SJCRH30 (cell line): ENCODE results near the gene DENND6A. TPM values are rescaled to one million over a fixed set of nuclear protein-coding genes. Genes with fewer than 3 reads are reported as not detected.
A peak's percentile ranks its signal among the peaks of the same experiment; 100 is the strongest.
"Not testable (repeated sequence)": the region's sequence is repeated elsewhere in the genome, so short reads cannot be mapped to it uniquely, and the experiment has no call there.

Source experiments
- DNase-seq, 2 experiments: peaks; one replicate each; pipeline ENCODE4 v3.0.0-alpha.2; 2015 to 2020
- H3K27ac ChIP-seq: fragments of 250-450 bp; sonication (Bioruptor Pico); 2 replicates; pipeline ENCODE4 v1.5.1; 2020; ENCODE audit warnings: mild to moderate bottlenecking, moderate library complexity
- H3K27me3 ChIP-seq: fragments of 250-450 bp; sonication (Bioruptor Pico); 2 replicates; pipeline ENCODE4 v1.5.1; 2020; ENCODE audit warnings: mild to moderate bottlenecking, moderate library complexity
- H3K36me3 ChIP-seq: fragments of 250-450 bp; sonication (Bioruptor Pico); 2 replicates; pipeline ENCODE4 v1.5.1; 2020; ENCODE audit warnings: mild to moderate bottlenecking, moderate library complexity
- H3K4me1 ChIP-seq: fragments of 250-450 bp; sonication (Bioruptor Pico); 2 replicates; pipeline ENCODE4 v1.5.1; 2020; ENCODE audit warnings: mild to moderate bottlenecking, moderate library complexity
- H3K4me3 ChIP-seq: fragments of 250-450 bp; sonication (Bioruptor Pico); 2 replicates; pipeline ENCODE4 v1.5.1; 2020; ENCODE audit warnings: mild to moderate bottlenecking, moderate library complexity
- H3K9me3 ChIP-seq: fragments of 250-450 bp; sonication (Bioruptor Pico); replicated peaks from 2 replicates; pipeline ENCODE4 v1.5.1; 2020; ENCODE audit warnings: mild to moderate bottlenecking, moderate library complexity
- total RNA-seq: library from RNA; depleted of rRNA; stranded (reverse); fragments of >200 nt; shearing (Covaris generic); gene quantifications from 2 replicates; pipeline ENCODE4 v1.2.3, GENCODE V29; 2014

DENND6A gene
- total RNA-seq, 1 experiment from 2014 or later: 19.8 TPM

DNA sequence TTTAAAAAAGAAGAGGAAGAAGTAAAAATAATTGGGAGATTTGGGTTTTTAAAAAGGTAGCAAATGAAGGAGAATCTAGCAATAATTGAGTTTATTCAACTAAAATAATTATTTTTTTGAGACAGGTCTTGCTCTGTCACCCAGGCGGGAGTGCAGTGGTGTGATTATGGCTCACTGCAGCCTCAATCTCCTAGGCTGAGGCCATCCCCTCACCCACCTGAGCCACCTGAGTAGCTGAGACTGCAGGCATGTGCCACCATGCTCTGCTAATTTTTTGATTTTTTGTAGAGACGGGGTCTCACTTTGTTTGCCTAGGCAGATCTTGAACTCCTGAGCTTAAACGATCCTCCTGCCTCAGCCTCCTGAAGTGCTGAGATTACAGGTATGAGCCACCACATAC, 68.1 kb downstream of the DENND6A start:
- Histone ChIP-seq H3K27ac (no peak overlapping the region), H3K9me3 (no peaks in the 10 kb centered on the region), H3K4me1 (no peaks in the 10 kb centered on the region), H3K36me3 (peaks cover under 1% of the 10 kb centered on the region; the same call in 1 of the 2 replicates), H3K27me3 (no peaks in the 10 kb centered on the region), H3K4me3 (no peak overlapping the region)
- no peak for DNase-seq

DNA sequence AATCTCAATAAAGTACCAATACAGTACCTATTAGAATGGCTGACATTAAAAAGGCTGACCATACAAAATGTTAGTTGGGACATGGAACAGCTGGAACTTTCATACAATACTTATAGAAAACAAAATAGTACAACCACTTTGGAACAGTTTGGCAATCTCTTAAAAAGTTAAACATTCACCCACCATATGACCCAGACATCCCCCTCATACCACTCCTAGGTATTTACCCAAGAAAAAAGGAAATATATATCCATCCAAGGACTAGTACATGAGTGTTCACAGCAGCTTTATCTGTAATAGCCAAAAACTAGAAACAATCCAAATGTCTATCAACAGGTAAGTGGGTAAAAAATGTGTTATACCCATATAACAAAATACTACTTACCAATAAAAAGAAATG, 70.5 kb downstream of the DENND6A start:
- no peaks in the 10 kb centered on the region for H3K36me3 ChIP-seq
- no peak overlapping the region for H3K27ac ChIP-seq
- no peak for DNase-seq
- no peaks in the 10 kb centered on the region for H3K9me3 ChIP-seq
- no peaks in the 10 kb centered on the region for H3K27me3 ChIP-seq
- no peak overlapping the region for H3K4me3 ChIP-seq
- H3K4me1 ChIP-seq: no peaks in the 10 kb centered on the region

DNA sequence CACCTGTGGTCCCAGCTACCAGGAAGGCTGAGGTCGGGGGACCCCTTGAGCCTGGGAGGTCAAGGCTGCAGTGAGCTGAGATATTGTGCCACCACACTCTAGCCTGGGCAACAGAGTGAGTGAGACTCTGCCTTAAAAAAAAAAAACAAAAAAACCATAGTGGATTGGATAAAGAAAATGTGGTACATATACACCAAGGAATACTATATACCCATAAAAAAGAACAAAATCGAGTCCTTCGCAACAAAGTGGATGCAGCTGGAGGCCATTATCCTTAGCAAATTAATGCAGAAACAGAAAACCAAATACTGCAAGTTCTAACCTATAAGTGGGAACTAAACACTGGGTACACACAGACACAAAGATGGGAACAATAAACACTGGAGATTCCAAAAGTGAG, 75.1 kb downstream of the DENND6A start:
- H3K4me3 ChIP-seq: no peak overlapping the region

DNA sequence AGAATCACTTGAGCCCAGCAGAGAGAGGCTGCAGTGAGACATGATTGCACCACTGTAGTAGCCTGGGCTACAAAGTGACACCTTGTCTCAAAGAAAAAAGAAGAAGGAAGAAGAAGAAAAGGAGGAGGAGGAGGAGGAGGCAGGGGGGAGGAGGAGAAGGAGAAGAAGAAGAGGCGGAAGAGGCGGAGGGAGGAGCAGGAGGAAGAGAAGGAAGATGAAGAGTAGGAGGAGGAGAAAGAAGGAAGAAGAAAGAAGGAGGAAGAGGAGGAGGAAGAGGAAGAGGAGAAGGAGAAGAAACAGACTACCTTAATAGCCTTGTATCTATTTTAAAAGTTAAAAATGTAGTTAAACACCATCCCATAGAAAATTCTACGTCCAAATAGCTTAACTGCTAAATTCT, 76.6 kb downstream of the DENND6A start:
- DNase-seq: no peak
- H3K27me3 ChIP-seq: no peaks in the 10 kb centered on the region
- no peaks in the 10 kb centered on the region for H3K36me3 ChIP-seq
- no peak overlapping the region for H3K4me3 ChIP-seq
- no peak overlapping the region for H3K27ac ChIP-seq
- H3K9me3 ChIP-seq: peaks cover 4% of the 10 kb centered on the region; the same call in 1 of the 2 replicates
- H3K4me1 ChIP-seq: no peaks in the 10 kb centered on the region

More for the DNA sequence above, 75.1 kb downstream of the DENND6A start:
- no peaks in the 10 kb centered on the region for H3K36me3 ChIP-seq
- H3K27me3 ChIP-seq: no peaks in the 10 kb centered on the region
- DNase-seq: no peak
- no peak overlapping the region for H3K27ac ChIP-seq
- no peaks in the 10 kb centered on the region for H3K4me1 ChIP-seq
- no peaks in the 10 kb centered on the region for H3K9me3 ChIP-seq

DNA sequence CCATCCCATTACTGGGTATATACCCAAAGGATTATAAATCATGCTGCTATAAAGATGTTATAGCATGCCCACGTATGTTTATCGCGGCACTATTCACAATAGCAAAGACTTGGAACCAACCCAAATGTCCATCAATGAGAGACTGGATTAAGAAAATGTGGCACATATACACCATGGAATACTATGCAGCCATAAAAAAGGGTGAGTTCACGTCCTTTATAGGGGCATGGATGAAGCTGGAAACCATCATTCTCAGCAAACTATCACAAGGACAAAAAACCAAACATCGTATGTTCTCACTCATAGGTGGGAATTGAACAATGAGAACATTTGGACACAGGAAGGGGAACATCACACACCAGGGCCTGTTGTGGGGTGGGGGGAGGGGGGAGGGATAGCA, 81.0 kb downstream of the DENND6A start:
- not testable (repeated sequence) for H3K9me3 ChIP-seq, H3K36me3 ChIP-seq, DNase-seq, H3K27ac ChIP-seq, H3K4me3 ChIP-seq, H3K4me1 ChIP-seq, H3K27me3 ChIP-seq

DNA sequence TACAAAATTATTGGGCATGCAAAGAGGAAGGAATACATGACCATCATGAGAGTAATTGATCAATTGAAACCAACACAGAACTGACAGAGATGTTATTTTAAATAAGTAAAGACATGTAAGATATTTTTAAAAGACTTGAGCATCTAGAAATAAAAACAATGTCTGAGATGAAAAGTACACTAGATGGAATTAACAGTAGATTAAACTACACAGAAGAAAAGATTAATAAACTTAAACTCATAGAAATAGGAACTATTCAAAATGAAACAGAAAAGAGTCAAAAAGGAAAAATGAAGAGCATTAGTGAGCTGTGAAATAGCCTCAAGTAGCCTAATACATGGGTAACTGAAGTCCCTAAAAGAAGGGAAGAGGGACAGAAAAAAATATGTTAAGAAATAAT, 87.2 kb downstream of the DENND6A start:
- DNase-seq: no peak
- Histone ChIP-seq H3K36me3 (no peaks in the 10 kb centered on the region), H3K4me1 (no peaks in the 10 kb centered on the region), H3K27me3 (no peaks in the 10 kb centered on the region), H3K9me3 (0 out of 2 replicates have a peak, but pooled peaks cover 4% of the 10 kb centered on the region), H3K27ac (no peak overlapping the region), H3K4me3 (no peak overlapping the region)

DNA sequence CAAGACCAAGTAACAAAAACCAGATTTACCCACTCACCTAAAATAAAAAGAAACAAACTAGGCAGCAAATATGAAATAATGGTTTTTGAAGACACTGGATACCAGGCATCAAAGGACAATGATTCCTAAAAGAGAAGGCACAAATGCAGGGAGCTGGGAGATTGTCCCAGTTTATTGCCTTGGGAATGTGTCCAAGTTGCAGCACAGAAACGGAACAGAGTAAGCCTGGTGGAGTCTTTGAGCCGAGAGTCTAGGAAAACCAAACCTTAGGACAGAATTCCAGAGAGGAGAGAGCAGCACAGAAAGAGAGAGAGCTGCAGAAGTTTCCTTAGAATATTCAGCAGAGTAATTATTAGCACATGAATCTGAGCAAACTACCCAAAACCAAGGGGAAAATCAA, 87.9 kb downstream of the DENND6A start:
- H3K4me3 ChIP-seq: no peak overlapping the region
- H3K4me1 ChIP-seq: no peaks in the 10 kb centered on the region
- H3K27ac ChIP-seq: no peak overlapping the region
- H3K9me3 ChIP-seq: 0 out of 2 replicates have a peak, but pooled peaks cover 4% of the 10 kb centered on the region
- H3K36me3 ChIP-seq: no peaks in the 10 kb centered on the region
- no peak for DNase-seq
- no peaks in the 10 kb centered on the region for H3K27me3 ChIP-seq

DNA sequence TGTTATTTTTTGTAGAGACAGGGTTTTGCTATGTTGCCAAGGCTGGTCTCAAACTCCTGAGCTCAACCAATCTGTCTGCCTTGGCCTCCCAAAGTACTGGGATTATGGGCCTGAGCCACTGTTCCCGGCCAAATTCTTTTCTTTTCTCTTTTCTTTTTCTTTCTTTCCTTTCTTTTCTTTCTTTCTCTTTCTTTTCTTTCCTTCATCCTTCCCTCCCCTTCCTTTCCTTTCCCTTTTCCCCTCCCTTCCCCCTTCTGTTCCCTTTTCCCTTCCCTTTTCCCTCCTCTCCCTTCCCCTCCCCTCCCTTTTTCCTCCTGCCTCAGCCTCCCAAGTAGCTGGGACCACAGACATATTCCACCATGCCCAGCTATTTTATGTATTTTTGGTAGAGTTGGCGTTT, 92.7 kb downstream of the DENND6A start:
- no peak overlapping the region for H3K27ac ChIP-seq
- no peak for DNase-seq
- H3K4me3 ChIP-seq: no peak overlapping the region
- H3K4me1 ChIP-seq: no peaks in the 10 kb centered on the region
- peaks cover 3% of the 10 kb centered on the region; the same call in 1 of the 2 replicates for H3K36me3 ChIP-seq
- H3K27me3 ChIP-seq: no peaks in the 10 kb centered on the region
- H3K9me3 ChIP-seq: no peaks in the 10 kb centered on the region

DNA sequence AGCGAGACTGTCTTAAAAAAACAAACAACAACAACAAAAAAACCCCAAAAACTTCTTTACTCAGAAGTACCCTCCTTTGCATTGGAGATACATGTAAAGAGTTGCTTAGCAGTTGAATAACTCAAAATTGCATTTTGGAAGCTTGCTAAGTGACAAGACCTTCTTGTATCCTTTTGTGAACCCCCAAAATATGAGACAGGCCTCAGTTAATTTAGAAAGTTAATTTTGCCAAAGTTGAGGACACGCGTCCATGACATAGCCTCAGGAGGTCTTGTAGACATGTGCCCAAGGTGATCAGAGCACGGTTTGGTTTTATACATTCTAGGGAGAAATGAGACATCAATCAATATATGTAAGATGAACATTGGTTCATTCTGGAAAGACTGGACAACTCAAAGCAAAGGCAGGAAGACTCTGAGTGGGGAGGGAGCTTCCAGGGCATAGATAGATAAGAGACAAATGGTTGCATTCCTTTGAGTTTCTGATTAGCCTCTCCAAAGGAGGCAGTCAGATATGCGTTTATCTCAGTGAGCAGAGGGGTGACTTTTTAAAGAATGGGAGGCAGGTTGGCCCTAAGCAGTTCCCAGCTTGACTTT, 94.0 kb downstream of the DENND6A start:
- H3K36me3 ChIP-seq: peaks cover 12% of the 10 kb centered on the region
- peak overlapping the region; percentile 77 for H3K4me3 ChIP-seq
- no peaks in the 10 kb centered on the region for H3K27me3 ChIP-seq
- no peak for DNase-seq
- no peaks in the 10 kb centered on the region for H3K9me3 ChIP-seq
- no peaks in the 10 kb centered on the region for H3K4me1 ChIP-seq
- peak overlapping the region; percentile 68 for H3K27ac ChIP-seq

DNA sequence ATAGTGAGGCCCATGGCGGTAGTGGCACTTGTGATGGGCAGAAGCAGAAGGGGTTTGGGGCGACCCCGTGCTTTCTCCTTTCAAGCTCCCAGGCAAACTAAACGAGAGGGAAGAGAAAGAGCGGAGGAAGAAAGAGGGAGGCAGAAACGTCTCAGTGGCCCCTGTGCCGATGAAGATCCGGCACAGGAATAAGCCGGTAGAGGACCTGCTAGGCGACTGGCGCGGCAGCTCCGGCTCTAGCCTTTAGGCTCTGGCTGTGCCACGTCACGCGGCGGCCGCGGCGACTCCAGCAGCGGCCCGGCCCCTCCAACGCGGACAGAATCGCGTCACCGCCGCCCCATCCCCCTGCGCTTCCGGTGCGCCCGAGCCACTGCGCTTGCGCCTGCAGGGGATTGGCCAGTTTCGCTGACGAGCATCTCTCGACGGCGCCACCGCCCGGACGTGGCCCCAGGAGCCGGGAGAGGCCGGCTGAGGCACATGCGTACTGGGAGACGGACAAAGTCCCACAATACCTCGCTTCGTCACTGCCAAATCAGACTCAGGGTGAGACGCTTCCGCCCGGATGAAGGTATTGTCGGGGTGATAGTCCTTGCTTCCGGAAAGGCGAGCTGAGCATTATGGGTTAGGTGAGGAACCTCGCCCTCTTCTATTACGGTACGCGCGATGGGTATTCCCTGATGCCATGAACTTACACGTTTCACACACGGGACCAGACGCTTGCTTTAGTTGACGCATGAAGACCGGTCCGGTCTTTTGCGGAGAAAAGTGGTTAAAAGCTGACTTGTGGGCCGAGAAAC, 95.6 kb downstream of the DENND6A start, which contains the start of gene ARF4:
Gene ARF4, minus strand, starts transcription at position 218 of the 797 bp plus-strand sequence. Its CDS starts 204 bp downstream, at position 14.
- Histone ChIP-seq H3K9me3 (no peaks in the 10 kb centered on the region), H3K36me3 (peaks cover 12% of the 10 kb centered on the region), H3K4me1 (no peaks in the 10 kb centered on the region), H3K4me3 (peak within 1 kb of the TSS; percentile 77), H3K27me3 (no peaks in the 10 kb centered on the region), H3K27ac (peak within 1 kb of the TSS; percentile 83)
- DNase-seq: peak; percentile 96 to 97

DNA sequence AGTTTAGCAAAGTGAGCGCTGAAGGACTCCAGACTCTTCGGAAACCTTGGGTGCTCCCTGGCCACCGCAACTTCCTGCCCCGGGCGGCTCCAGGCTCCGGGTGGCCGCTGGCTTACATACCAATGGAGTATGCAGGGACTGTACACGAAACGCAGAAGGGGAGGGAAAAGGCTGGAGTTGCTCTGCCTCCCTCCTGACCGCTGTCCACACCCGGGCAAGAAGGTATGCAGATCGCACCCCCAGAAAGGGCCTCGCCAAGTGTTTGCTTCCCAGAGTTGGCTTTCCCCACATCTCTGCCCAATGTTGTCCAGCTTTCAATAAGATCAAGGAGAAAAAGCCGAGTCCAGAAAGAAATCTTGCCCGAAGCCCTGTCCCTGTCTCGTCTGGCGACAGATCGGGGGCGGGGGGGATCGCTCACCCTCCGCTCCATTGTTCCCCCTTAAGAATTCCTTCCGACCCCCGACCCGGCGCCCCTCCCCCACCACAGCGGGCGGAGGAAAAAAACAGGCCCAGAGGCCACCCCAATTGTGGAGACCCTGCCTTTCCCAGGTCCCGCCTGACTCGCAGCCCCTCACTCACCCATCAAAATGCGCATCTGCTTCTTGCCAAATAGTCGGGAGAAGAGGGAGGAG, 96.3 kb downstream of the DENND6A start:
- Histone ChIP-seq H3K4me3 (peak overlapping the region; percentile 77), H3K36me3 (peaks cover 12% of the 10 kb centered on the region), H3K4me1 (no peaks in the 10 kb centered on the region), H3K27me3 (no peaks in the 10 kb centered on the region), H3K9me3 (no peaks in the 10 kb centered on the region), H3K27ac (peak overlapping the region; percentile 83)
- peak; percentile 74 to 78 for DNase-seq

DNA sequence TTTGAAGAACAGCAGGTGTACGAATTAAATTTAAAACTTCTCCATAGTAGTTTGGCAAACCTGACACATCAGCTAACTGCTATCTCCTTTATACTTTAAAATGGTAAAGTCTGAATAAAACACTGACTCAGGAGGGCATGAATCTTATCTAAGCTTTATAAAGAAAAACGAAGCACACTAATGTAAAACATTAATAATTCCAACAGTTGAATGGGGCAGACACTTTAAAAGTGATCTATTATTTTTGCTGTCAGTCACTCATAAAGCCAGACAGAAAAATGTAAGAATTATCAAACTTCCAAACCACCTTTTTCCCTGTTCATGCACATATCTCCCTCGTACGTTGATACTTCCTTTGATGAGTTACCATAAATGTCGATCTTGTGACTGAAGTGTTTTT, 98.3 kb downstream of the DENND6A start:
- H3K27ac ChIP-seq: no peak overlapping the region
- no peak for DNase-seq
- H3K4me1 ChIP-seq: no peaks in the 10 kb centered on the region
- H3K36me3 ChIP-seq: peaks cover 12% of the 10 kb centered on the region
- no peaks in the 10 kb centered on the region for H3K9me3 ChIP-seq
- peak overlapping the region; percentile 77 for H3K4me3 ChIP-seq
- H3K27me3 ChIP-seq: no peaks in the 10 kb centered on the region

DNA sequence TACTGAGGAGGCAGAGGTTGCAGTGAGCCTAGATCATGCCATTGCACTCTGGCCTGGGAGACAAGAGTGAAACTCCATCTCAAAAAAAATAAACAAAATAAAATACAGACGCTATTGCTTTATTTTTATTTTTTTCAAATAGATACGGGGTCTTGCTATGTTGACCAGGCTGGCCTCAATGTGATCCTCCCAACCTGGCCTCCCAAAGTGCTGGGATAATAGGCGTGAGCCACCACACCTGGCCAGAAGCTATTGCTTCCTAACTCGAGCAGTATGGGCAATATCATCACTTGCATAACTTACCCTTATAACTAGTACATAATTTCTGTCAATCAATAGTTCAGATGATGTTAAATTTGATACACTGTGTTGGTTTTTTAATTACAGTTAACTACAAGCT, 98.7 kb downstream of the DENND6A start:
- Histone ChIP-seq H3K4me1 (no peaks in the 10 kb centered on the region), H3K27ac (no peak overlapping the region), H3K4me3 (no peak overlapping the region), H3K9me3 (no peaks in the 10 kb centered on the region), H3K36me3 (peaks cover 12% of the 10 kb centered on the region), H3K27me3 (no peaks in the 10 kb centered on the region)
- DNase-seq: no peak

DNA sequence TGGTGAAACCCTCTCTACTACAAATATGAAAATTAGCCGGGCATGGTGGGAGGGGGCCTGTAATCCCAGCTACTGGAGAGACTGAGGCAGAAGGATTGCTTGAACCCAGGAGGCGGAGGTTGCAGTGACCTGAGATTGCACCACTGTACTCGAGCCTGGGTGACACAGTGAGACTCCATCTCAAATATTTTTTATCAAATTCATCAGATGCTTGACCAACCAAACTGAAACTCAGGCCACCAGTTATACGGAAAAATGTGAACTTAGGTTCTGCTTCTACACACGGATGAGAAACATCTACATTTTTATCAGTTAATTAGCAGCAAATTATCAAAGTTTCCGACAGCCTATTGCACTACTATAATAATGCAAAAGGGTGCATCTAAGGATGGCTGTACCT, 100.6 kb downstream of the DENND6A start:
- Histone ChIP-seq H3K36me3 (peaks cover 12% of the 10 kb centered on the region), H3K4me3 (no peak overlapping the region), H3K9me3 (no peaks in the 10 kb centered on the region), H3K4me1 (no peaks in the 10 kb centered on the region), H3K27ac (no peak overlapping the region), H3K27me3 (no peaks in the 10 kb centered on the region)
- DNase-seq: no peak

DNA sequence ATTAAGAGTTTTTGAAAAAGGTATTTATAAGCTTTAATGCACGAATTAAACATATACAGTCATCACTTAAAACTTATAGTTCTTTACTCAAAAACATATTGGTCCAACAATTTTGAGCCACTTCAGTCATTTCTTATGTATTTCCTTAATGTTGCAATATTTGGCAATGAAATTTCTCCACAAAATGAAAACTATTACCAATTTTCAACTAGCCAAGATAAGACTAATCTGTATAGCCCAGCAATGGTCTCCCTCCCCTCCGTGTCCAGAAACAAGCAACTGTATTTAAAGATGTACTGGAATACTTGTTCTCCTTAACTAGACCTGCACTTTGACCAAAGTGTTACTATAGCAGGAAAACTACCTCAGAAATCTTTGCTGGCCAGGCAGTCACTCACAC, 105.0 kb downstream of the DENND6A start:
- Histone ChIP-seq H3K27ac (no peak overlapping the region), H3K4me3 (no peak overlapping the region), H3K4me1 (no peaks in the 10 kb centered on the region), H3K36me3 (peaks cover 10% of the 10 kb centered on the region), H3K9me3 (no peaks in the 10 kb centered on the region; the same call in 1 of the 2 replicates), H3K27me3 (no peaks in the 10 kb centered on the region)
- no peak for DNase-seq
